ENCODE results near the gene UQCR10. TPM values are rescaled to one million over a fixed set of nuclear protein-coding genes. Genes with fewer than 3 reads are reported as not detected.

The UQCR10 gene
- total RNA-seq: 116 and 120 TPM in 2 replicates
- long read RNA-seq, transcript UQCR10-202 (2 exons, 584 nt): minor isoform, 12 of 78 reads
- long read RNA-seq, transcript UQCR10-201 (2 exons, 916 nt): major isoform, 63 of 78 reads
- long read RNA-seq, partial matches to known transcripts: 0 of 78 reads
- long read RNA-seq, other reads (novel, unspliced or antisense): 3 of 78 reads

DNA sequence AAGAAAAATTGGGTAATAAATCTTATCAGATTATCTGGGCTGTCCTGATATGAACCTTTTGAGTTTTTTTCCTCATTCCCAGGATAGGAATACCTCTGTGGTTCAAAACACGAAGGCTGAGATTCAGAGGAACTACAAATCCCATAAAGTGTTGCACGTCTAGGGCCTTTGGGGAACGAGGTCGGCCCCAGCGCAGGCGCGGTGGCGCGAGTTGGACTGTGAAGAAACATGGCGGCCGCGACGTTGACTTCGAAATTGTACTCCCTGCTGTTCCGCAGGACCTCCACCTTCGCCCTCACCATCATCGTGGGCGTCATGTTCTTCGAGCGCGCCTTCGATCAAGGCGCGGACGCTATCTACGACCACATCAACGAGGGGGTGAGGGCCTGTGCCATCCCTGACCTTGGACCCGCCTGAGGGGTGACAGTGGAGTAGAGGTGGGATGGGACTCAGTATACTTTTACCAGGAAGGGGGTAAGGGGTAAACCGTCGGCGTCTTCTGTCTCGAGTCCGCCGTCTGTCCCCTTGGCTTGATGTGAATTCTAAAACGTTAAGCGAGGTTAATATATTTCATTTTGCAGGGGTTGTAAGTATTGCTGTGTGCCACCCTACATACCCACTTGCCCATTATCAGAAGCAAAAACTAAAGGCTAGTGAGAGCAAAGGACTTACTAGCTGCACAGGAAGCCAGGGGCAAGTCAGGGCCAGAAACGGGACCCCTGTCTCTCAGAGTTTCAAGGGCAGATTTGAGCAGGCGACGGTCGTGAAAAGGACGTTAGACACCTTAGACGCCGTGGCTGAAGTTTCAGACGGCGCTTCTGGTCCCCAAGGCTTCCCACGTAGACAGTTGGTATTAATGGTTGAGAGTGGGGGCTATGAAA, at the start of gene UQCR10:
Gene UQCR10 (plus strand): TSS at position 199 of the 881 bp plus-strand sequence. CDS start 30 bp downstream, at position 229.
- H3K4me1 Mint-ChIP-seq: peaks cover 28% of the 10 kb centered on the region
- TF ChIP-seq, protein P1, sequence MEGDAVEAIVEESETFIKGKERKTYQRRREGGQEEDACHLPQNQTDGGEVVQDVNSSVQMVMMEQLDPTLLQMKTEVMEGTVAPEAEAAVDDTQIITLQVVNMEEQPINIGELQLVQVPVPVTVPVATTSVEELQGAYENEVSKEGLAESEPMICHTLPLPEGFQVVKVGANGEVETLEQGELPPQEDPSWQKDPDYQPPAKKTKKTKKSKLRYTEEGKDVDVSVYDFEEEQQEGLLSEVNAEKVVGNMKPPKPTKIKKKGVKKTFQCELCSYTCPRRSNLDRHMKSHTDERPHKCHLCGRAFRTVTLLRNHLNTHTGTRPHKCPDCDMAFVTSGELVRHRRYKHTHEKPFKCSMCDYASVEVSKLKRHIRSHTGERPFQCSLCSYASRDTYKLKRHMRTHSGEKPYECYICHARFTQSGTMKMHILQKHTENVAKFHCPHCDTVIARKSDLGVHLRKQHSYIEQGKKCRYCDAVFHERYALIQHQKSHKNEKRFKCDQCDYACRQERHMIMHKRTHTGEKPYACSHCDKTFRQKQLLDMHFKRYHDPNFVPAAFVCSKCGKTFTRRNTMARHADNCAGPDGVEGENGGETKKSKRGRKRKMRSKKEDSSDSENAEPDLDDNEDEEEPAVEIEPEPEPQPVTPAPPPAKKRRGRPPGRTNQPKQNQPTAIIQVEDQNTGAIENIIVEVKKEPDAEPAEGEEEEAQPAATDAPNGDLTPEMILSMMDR (conservative IDR thresholded peaks at IDR 0.05): no peak
- peak within 1 kb of the TSS; percentile 99 for H3K4me3 Mint-ChIP-seq
- H3K27me3 Mint-ChIP-seq (ENCODE audit: low read depth): no peaks in the 10 kb centered on the region
- peak; percentile 87 for DNase-seq (ENCODE audit: low read depth, low spot score)
- peak within 1 kb of the TSS; percentile 99 for H3K27ac Mint-ChIP-seq (ENCODE audit: unreplicated experiment)
- H3K9me3 Mint-ChIP-seq: no peaks in the 10 kb centered on the region
- H3K36me3 Mint-ChIP-seq (ENCODE audit: low read depth): peaks cover 2% of the 10 kb centered on the region

DNA sequence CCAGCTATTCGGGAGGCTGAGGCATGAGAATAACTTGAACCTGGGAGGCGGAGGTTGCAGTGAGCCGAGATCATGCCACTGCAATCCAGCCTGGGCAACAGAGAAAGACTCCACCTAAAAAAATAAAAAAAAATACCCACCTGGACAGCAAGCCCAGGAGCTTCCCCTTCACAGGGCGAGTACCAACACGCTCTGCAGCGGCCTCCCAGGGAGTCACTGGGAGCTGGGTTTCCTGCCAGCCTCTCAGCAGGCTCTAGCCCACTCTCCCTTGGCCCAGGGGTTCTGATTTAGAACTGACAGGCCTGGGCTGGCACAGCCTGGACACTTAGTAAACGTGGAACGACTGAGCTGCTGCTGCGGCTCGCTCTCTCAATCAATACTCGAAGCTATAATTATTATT, 49.4 kb upstream of the UQCR10 start:
- DNase-seq (ENCODE audit: low read depth, low spot score): no peak
- Mint-ChIP-seq H3K27ac (ENCODE audit: unreplicated experiment) (no peak overlapping the region), H3K4me3 (no peak overlapping the region), H3K27me3 (ENCODE audit: low read depth) (peaks cover 72% of the 10 kb centered on the region), H3K36me3 (ENCODE audit: low read depth) (no peaks in the 10 kb centered on the region), H3K4me1 (peaks cover 11% of the 10 kb centered on the region), H3K9me3 (no peaks in the 10 kb centered on the region)
- TF ChIP-seq, protein P1 (conservative IDR thresholded peaks at IDR 0.05): no peak

DNA sequence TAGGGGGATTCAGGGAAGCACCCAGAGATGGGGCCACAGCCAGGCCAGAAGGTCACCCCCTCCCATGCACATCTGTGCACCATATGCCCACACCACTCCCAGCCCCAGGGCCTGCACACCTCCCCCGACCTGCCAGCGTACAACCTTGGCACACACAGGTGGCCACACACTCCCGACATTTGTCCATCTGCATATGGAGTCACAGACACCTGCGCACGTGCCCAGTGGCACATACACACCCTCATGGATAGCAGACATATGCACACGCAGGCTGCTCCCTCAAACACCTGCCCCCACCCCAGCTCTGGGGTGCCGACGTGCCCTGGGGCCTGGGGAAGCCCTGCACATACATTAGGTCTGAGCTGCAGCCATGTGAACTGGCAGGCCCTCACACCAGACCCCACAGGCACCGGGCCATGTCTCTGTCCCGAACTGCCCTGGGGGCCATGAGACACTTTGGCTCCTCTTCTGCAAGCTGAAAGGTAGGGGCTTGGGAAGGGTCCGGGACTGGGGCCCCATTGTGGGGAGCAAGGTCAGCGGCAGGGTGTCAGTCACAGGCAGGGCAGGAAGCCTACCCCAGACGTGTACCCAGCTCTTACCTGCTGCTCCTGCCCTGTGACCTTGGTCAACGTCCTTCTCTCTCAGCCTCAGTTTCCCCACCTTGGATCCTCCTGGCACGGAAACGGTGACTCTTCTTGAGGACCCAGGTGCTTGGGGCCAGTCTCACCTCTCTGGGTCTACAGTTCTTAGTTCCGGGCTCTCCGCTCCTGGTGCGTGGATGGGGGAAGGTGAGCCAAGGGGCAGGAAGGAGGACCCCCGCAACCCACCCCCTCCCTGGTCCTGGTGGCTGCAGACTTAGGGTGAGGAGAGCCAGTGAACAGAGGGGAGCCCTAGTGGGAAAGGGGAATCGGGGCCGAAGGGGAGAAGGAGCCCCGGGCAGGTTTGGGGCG, 47.9 kb upstream of the UQCR10 start:
- Mint-ChIP-seq H3K27me3 (ENCODE audit: low read depth) (peaks cover 80% of the 10 kb centered on the region), H3K36me3 (ENCODE audit: low read depth) (no peaks in the 10 kb centered on the region), H3K27ac (ENCODE audit: unreplicated experiment) (no peak overlapping the region), H3K9me3 (no peaks in the 10 kb centered on the region), H3K4me1 (peaks cover 11% of the 10 kb centered on the region), H3K4me3 (peak overlapping the region; percentile 78)
- TF ChIP-seq, protein P1 (conservative IDR thresholded peaks at IDR 0.05): no peak
- DNase-seq (ENCODE audit: low read depth, low spot score): no peak

GRCh38 chr22:29719899-29720645, 47.1 kb upstream of the UQCR10 start, which contains the start of gene CABP7:
Gene CABP7 (plus strand): TSS chr22:29720003. CDS start chr22:29720425, 422 bp downstream.
- H3K9me3 Mint-ChIP-seq: no peaks in the 10 kb centered on the region
- H3K27me3 Mint-ChIP-seq (ENCODE audit: low read depth): peaks cover 74% of the 10 kb centered on the region
- no peak within 1 kb of the TSS for H3K4me3 Mint-ChIP-seq
- DNase-seq (ENCODE audit: low read depth, low spot score): no peak
- H3K27ac Mint-ChIP-seq (ENCODE audit: unreplicated experiment): no peak within 1 kb of the TSS
- peaks cover 11% of the 10 kb centered on the region for H3K4me1 Mint-ChIP-seq
- H3K36me3 Mint-ChIP-seq (ENCODE audit: low read depth): no peaks in the 10 kb centered on the region
- TF ChIP-seq, protein P1 (conservative IDR thresholded peaks at IDR 0.05): no peak
